Fibroblast of lung (primary cell): ENCODE data around the gene FAM50B.

Experiments
- CTCF ChIP-seq, 2 donors: IDR thresholded peaks in 1 of 2; conservative IDR thresholded peaks in 1 of 2; 1 replicate in 1 of 2; 2 replicates in 1 of 2; pipeline ENCODE4 v1.5.1; 2011 to 2012; ENCODE audit warnings: low read length in 2 of 2, control low read depth in 1 of 2, inconsistent platforms in 1 of 2, low read depth in 1 of 2, mild to moderate bottlenecking in 1 of 2
- EZH2 ChIP-seq: IDR thresholded peaks from 2 replicates; pipeline ENCODE4 v1.5.1; 2012; ENCODE audit warnings: low read length, control low read depth, mild to moderate bottlenecking; ENCODE audit errors: missing control alignments

- TF ChIP-seq CTCF (conservative IDR thresholded peaks at IDR 0.05 in 1 of 2, IDR thresholded peaks at IDR 0.05 in 1 of 2; ENCODE audit: low read depth in 1 of 2, low read length in 2 of 2) (no peak), EZH2 (no peak)
Measured at GRCh38 chr6:3823671-3824070, 25.5 kb upstream of the FAM50B start.
